GM23338 (cell line): ENCODE results near the gene KRTDAP. TPM values are rescaled to one million over a fixed set of nuclear protein-coding genes. Genes with fewer than 3 reads are reported as not detected.

Experiments used
- ATAC-seq: fragments of 200-7000 bp; cut with Tn5 transposase; 3 replicates; pipeline ENCODE4 v1.9.1; 2020
- DNase-seq: peaks from one replicate; pipeline ENCODE4 v3.0.0-alpha.2; 2015; ENCODE audit warnings: low spot score
- H2AFZ ChIP-seq: fragments of 200-600 bp; sonication (generic); 2 replicates; pipeline ENCODE4 v1.8.0; 2016; ENCODE audit warnings: antibody characterized with exemption, mild to moderate bottlenecking, moderate library complexity
- H3F3A ChIP-seq: fragments of 200-600 bp; sonication (generic); replicated peaks from 2 replicates; pipeline ENCODE4 v1.8.0; 2017; ENCODE audit warnings: antibody characterized with exemption, mixed run types, low read depth
- H3K27ac ChIP-seq: fragments of 200-600 bp; sonication (generic); 2 replicates; pipeline ENCODE4 v1.6.1; 2016; ENCODE audit warnings: low read depth
- H3K27me3 ChIP-seq: fragments of 200-600 bp; sonication (generic); 2 replicates; pipeline ENCODE4 v1.8.0; 2016; ENCODE audit warnings: mild to moderate bottlenecking, mixed run types, moderate library complexity; ENCODE audit not compliant: insufficient read depth
- H3K36me3 ChIP-seq: fragments of 200-600 bp; sonication (generic); 2 replicates; pipeline ENCODE4 v1.8.0; 2016; ENCODE audit warnings: mild to moderate bottlenecking; ENCODE audit not compliant: insufficient read depth
- H3K4me1 ChIP-seq: fragments of 200-600 bp; sonication (generic); 2 replicates; pipeline ENCODE4 v1.8.0; 2016; ENCODE audit warnings: mild to moderate bottlenecking, moderate library complexity; ENCODE audit not compliant: insufficient read depth
- H3K4me2 ChIP-seq: fragments of 200-600 bp; sonication (generic); 2 replicates; pipeline ENCODE4 v1.7.1; 2017; ENCODE audit warnings: mixed run types
- H3K4me3 ChIP-seq: fragments of 200-600 bp; sonication (generic); 2 replicates; pipeline ENCODE4 v1.6.1; 2016; ENCODE audit warnings: mixed run types
- H3K79me2 ChIP-seq: fragments of 200-600 bp; sonication (generic); replicated peaks from 2 replicates; pipeline ENCODE4 v1.8.0; 2017; ENCODE audit warnings: mild to moderate bottlenecking; ENCODE audit not compliant: insufficient read depth
- H3K9me2 ChIP-seq: fragments of 200-600 bp; sonication (generic); 2 replicates; pipeline ENCODE4 v1.8.0; 2017; ENCODE audit not compliant: insufficient read depth
- H4K20me1 ChIP-seq: fragments of 200-600 bp; sonication (generic); replicated peaks from 2 replicates; pipeline ENCODE4 v1.8.0; 2017; ENCODE audit warnings: mild to moderate bottlenecking; ENCODE audit not compliant: insufficient read depth
- H3K27ac Mint-ChIP-seq: 2 replicates; pipeline ENCODE4 v1.8.0; 2020; ENCODE audit warnings: inconsistent platforms, mild to moderate bottlenecking, moderate library complexity, mixed read lengths
- H3K27me3 Mint-ChIP-seq: 3 replicates; pipeline ENCODE4 v1.8.0; 2022; ENCODE audit warnings: low read depth, mild to moderate bottlenecking, moderate library complexity, mixed read lengths, inconsistent platforms; ENCODE audit not compliant: insufficient read depth, poor library complexity
- H3K36me3 Mint-ChIP-seq: 3 replicates; pipeline ENCODE4 v1.8.0; 2021; ENCODE audit warnings: low read depth, mild to moderate bottlenecking, inconsistent platforms, moderate library complexity, mixed read lengths
- H3K4me1 Mint-ChIP-seq: 3 replicates; pipeline ENCODE4 v1.8.0; 2020; ENCODE audit warnings: mild to moderate bottlenecking, inconsistent platforms, mixed read lengths
- H3K4me3 Mint-ChIP-seq: 3 replicates; pipeline ENCODE4 v1.8.0; 2021; ENCODE audit warnings: moderate library complexity, mild to moderate bottlenecking, inconsistent platforms, mixed read lengths
- H3K9me3 Mint-ChIP-seq: 3 replicates; pipeline ENCODE4 v1.8.0; 2020; ENCODE audit warnings: moderate library complexity, mild to moderate bottlenecking, inconsistent platforms, mixed read lengths
- CREB1 ChIP-seq: fragments of 250-450 bp; sonication (Bioruptor Pico); IDR thresholded peaks from 2 replicates; pipeline ENCODE4 v1.5.0; 2020; ENCODE audit warnings: low read depth, mild to moderate bottlenecking, moderate library complexity
- EZH2 ChIP-seq: fragments of 200-600 bp; sonication (generic); IDR thresholded peaks from one replicate; pipeline ENCODE4 v1.8.0; 2017; ENCODE audit warnings: antibody characterized with exemption, mild to moderate bottlenecking, low read depth; ENCODE audit not compliant: unreplicated experiment
- EZH2phosphoT487 ChIP-seq: fragments of 200-600 bp; sonication (generic); IDR thresholded peaks from one replicate; pipeline ENCODE4 v1.8.1; 2018; ENCODE audit warnings: antibody characterized with exemption; ENCODE audit not compliant: unreplicated experiment
- JUNB ChIP-seq: IDR thresholded peaks from one replicate; pipeline ENCODE4 v1.6.1; 2016; ENCODE audit warnings: antibody characterized with exemption; ENCODE audit not compliant: unreplicated experiment
- NANOG ChIP-seq: IDR thresholded peaks from 2 replicates; pipeline ENCODE4 v1.6.1; 2016; ENCODE audit warnings: antibody characterized with exemption, borderline replicate concordance
- POLR2AphosphoS5 ChIP-seq: IDR thresholded peaks from 2 replicates; pipeline ENCODE4 v1.6.1; 2016; ENCODE audit warnings: antibody characterized with exemption, low read depth
- ZNF114 ChIP-seq: fragments of 250-450 bp; sonication (Bioruptor Pico); IDR thresholded peaks from 2 replicates; pipeline ENCODE4 v1.5.0; 2020; ENCODE audit warnings: mild to moderate bottlenecking, moderate library complexity
- ZNF331 ChIP-seq: fragments of 250-450 bp; sonication (Bioruptor Pico); IDR thresholded peaks from 2 replicates; pipeline ENCODE4 v1.5.0; 2020; ENCODE audit warnings: low read depth, mild to moderate bottlenecking, moderate library complexity
- ZNF462 ChIP-seq: fragments of 250-450 bp; sonication (Bioruptor Pico); IDR thresholded peaks from 2 replicates; pipeline ENCODE4 v1.5.0; 2020; ENCODE audit warnings: mild to moderate bottlenecking, moderate library complexity
- polyA plus RNA-seq: library from polyadenylated mRNA; unstranded; fragments of >200 nt; fragmentation: Nextera tagmentation; extraction: Ambion mirVana; gene quantifications from 2 replicates; pipeline ENCODE4 v1.2.1, GENCODE V29; 2016
- total RNA-seq: library from RNA; depleted of rRNA; stranded (reverse); fragments of >200 nt; shearing (Covaris generic); gene quantifications from 2 replicates; pipeline ENCODE4 v1.2.3, GENCODE V29; 2014
- TF ChIP-seq, protein P1 (sequence below): IDR thresholded peaks from one replicate; pipeline ENCODE4 v1.6.1; 2018; ENCODE audit warnings: antibody characterized with exemption; ENCODE audit not compliant: unreplicated experiment
- TF ChIP-seq, protein P2 (sequence below): IDR thresholded peaks from 2 replicates; pipeline ENCODE4 v1.6.1; 2016; ENCODE audit warnings: antibody characterized with exemption
- TF ChIP-seq, protein P3 (sequence below), 2 experiments: fragments of 200-600 bp in 1 of 2; sonication (generic) in 1 of 2; conservative IDR thresholded peaks; 2 replicates each; pipeline versions ENCODE4 v1.5.1 to v1.6.1; 2016 to 2017; ENCODE audit warnings: antibody characterized with exemption in 2 of 2, low read depth in 2 of 2, mild to moderate bottlenecking in 2 of 2, moderate library complexity in 1 of 2

Gene KRTDAP
- total and polyA plus RNA-seq, 2 experiments from 2014 or later, result 2.7 TPM; not detected in 1

DNA sequence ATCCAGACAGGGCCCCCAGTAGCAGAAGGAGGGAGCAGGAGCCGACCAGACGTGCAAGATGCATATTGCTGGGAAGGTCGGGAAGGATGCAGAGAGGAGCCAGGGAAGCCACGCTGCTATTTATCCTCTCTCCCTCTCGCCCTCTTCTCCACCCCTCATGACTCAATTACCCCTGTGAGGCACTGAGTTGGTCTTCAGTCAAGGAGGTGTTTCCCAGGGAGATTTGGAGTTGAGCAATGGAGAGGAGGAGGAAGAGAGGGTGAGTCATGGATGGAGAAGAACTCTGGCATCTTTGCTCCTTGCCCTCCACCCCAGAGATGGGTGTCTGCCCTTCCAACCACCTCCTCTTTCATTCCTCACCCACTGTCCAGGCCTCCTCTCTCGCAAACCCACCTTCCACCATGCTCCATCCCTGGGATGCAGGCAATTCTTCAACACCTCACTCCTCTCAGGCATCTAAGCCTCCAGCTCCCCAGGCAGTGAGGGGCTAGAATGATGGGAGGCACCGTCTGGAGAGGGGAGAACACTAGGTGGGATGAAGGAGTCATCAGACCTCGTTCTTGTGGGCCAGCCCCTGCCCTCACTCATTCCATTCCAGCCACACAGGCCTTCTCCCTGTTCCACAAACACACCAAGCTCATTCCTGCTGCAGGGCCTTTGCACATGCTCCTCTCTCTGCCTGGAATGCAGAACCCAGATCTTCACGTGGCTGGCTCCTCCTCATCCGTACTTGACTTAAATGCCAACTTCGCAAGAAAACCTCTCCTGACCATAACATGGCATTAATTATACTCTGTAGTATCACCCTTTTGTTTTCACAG lies 38.2 kb upstream of the KRTDAP start, which contains the start of gene SBSN:
Gene SBSN, minus strand, starts transcription at position 94 of the 821 bp plus-strand sequence. Its CDS starts 30 bp downstream, at position 64.
- Histone ChIP-seq H3K27me3 (peaks cover 20% of the 10 kb centered on the region), H3K4me1 (peaks cover 19% of the 10 kb centered on the region), H3K36me3 (no peaks in the 10 kb centered on the region), H3F3A (no peaks in the 10 kb centered on the region), H3K27ac (no peak within 1 kb of the TSS), H2AFZ (no peak within 1 kb of the TSS), H3K4me2 (no peak within 1 kb of the TSS), H3K4me3 (no peak within 1 kb of the TSS), H3K9me2 (no peaks in the 10 kb centered on the region), H3K79me2 (no peaks in the 10 kb centered on the region), H4K20me1 (no peaks in the 10 kb centered on the region)
- no peak for ATAC-seq
- TF ChIP-seq EZH2phosphoT487 (no peak), NANOG (no peak), ZNF114 (CRISPR knock-in tag) (no peak), JUNB (no peak), ZNF331 (CRISPR knock-in tag) (no peak), POLR2AphosphoS5 (no peak), EZH2 (no peak), CREB1 (no peak), ZNF462 (CRISPR knock-in tag) (no peak)
- TF ChIP-seq, protein P1, sequence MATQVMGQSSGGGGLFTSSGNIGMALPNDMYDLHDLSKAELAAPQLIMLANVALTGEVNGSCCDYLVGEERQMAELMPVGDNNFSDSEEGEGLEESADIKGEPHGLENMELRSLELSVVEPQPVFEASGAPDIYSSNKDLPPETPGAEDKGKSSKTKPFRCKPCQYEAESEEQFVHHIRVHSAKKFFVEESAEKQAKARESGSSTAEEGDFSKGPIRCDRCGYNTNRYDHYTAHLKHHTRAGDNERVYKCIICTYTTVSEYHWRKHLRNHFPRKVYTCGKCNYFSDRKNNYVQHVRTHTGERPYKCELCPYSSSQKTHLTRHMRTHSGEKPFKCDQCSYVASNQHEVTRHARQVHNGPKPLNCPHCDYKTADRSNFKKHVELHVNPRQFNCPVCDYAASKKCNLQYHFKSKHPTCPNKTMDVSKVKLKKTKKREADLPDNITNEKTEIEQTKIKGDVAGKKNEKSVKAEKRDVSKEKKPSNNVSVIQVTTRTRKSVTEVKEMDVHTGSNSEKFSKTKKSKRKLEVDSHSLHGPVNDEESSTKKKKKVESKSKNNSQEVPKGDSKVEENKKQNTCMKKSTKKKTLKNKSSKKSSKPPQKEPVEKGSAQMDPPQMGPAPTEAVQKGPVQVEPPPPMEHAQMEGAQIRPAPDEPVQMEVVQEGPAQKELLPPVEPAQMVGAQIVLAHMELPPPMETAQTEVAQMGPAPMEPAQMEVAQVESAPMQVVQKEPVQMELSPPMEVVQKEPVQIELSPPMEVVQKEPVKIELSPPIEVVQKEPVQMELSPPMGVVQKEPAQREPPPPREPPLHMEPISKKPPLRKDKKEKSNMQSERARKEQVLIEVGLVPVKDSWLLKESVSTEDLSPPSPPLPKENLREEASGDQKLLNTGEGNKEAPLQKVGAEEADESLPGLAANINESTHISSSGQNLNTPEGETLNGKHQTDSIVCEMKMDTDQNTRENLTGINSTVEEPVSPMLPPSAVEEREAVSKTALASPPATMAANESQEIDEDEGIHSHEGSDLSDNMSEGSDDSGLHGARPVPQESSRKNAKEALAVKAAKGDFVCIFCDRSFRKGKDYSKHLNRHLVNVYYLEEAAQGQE, result no peak
- TF ChIP-seq, protein P2, sequence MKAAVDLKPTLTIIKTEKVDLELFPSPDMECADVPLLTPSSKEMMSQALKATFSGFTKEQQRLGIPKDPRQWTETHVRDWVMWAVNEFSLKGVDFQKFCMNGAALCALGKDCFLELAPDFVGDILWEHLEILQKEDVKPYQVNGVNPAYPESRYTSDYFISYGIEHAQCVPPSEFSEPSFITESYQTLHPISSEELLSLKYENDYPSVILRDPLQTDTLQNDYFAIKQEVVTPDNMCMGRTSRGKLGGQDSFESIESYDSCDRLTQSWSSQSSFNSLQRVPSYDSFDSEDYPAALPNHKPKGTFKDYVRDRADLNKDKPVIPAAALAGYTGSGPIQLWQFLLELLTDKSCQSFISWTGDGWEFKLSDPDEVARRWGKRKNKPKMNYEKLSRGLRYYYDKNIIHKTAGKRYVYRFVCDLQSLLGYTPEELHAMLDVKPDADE, result no peak
- TF ChIP-seq, protein P3, sequence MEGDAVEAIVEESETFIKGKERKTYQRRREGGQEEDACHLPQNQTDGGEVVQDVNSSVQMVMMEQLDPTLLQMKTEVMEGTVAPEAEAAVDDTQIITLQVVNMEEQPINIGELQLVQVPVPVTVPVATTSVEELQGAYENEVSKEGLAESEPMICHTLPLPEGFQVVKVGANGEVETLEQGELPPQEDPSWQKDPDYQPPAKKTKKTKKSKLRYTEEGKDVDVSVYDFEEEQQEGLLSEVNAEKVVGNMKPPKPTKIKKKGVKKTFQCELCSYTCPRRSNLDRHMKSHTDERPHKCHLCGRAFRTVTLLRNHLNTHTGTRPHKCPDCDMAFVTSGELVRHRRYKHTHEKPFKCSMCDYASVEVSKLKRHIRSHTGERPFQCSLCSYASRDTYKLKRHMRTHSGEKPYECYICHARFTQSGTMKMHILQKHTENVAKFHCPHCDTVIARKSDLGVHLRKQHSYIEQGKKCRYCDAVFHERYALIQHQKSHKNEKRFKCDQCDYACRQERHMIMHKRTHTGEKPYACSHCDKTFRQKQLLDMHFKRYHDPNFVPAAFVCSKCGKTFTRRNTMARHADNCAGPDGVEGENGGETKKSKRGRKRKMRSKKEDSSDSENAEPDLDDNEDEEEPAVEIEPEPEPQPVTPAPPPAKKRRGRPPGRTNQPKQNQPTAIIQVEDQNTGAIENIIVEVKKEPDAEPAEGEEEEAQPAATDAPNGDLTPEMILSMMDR (conservative IDR thresholded peaks at IDR 0.05; ENCODE audit: low read depth in 2 of 2), result no peak
- DNase-seq, result no peak
- Mint-ChIP-seq H3K4me3 (no peak within 1 kb of the TSS; the same call in 2 of the 3 replicates), H3K9me3 (no peaks in the 10 kb centered on the region), H3K27ac (no peak within 1 kb of the TSS), H3K4me1 (peaks cover 19% of the 10 kb centered on the region), H3K36me3 (no peaks in the 10 kb centered on the region; the same call in 2 of the 3 replicates), H3K27me3 (peaks cover 33% of the 10 kb centered on the region)
